Left kidney (tissue), 2 donors: ENCODE results near the gene OPTN. TPM values are rescaled to one million over a fixed set of nuclear protein-coding genes. Genes with fewer than 3 reads are reported as not detected.

Source experiments
- DNase-seq: peaks from one replicate; pipeline ENCODE4 v3.0.0-alpha.2; 2013
- polyA plus RNA-seq: library from polyadenylated mRNA; unstranded; fragments of 120-200 nt; gene quantifications from one replicate; pipeline ENCODE4 v1.2.1, GENCODE V29; 2013; ENCODE audit not compliant: insufficient read length

The OPTN gene
- polyA plus RNA-seq, 1 donor: 36.3 TPM

- DNase-seq: no peak
Measured at GRCh38 chr10:13173616-13174015, 73.7 kb downstream of the OPTN start.

DNA sequence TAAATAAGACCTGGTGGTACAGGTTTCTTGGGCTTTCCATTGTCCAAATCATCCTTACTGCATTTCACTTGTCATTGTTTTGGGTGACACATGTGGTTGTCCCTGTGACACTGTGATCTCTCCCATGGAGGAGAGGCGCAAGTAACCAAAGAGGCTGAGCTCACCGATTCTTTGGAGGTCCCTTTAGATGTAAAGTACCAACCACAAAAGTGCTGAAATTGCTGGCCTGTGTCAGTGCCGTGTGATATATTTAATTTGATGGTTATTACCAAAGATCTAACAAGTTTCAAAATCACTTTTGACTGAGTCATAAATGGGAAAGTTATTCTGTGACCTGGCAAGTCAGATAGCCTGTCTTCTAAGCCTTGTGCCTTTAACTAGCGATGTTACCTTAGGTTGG, 80.8 kb downstream of the OPTN start:
- DNase-seq: no peak

DNA sequence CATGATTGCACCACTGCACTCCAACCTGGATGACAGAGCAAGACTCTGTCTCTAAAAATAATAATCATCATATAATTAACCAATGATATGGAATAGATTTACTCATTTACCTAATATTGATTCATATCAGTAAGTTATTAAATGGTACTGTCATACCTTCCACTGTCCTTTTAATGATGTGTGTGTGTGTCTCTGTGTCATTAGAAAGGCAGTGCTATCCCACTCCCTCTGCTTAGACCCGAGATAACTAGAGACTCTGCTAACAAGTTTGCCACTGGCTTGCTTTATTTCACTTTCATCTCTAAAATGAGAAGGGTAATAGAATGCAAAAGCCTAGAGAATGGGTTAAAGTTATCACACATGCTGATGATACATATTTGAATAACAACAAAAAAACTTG, 82.5 kb downstream of the OPTN start:
- DNase-seq: no peak

DNA sequence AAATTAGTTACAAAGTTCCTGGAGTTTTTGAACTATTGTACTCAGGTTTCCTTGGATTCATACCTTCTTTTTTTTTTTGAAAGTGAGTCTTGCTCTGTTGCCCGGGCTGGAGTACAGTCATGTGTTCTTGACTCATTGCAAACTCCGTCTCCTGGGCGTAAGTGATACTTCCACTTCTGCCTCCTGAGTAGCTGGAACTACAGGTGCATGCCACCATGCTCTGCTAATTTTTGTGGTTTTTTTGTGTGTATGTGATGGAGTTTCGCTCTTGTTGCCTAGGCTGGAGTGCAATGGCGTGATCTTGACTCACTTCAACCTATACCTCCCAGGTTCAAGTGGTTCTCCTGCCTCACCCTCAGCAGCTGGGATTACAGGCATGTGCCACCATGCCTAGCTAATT, 83.7 kb downstream of the OPTN start:
- DNase-seq: no peak

GRCh38 chr10:13184276-13184675, 84.3 kb downstream of the OPTN start:
- DNase-seq: no peak

DNA sequence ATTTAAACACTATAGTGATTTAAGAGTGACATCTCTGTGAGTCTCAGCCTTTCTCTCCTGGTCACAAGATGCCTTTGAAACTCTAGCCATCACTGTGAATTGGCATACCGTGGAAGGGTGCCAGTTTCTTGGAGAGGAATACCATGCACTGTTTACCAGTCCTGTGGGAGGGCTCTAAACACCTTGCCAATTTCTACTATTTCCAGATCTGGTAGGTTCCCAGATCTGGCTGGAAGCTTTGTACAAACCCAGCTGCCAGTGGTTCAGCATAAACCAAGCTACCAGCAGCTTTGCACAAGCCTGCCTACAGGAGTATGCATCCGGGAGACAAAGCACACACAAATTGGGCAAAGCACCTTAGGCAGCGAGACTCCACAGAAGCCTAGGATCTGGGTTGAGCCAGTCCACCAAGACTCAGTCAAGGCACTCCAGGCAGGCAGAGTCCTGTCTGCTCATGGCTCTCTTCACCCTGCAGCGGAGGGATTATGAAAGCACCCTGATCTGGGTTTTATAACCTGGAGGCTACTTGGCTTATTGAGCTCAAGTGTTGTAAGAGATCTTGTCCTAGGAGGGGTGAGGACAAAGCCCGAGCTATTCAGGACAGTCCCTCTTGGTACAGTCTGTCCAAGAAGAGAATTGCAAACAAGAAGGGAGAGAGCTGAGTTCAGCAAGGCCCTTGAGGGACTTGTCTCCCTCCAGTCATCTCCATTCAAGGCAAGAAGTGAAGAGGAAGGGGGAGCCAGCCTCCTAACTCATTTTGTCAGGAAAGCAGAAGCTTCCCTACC, 85.0 kb downstream of the OPTN start:
- DNase-seq: no peak

- DNase-seq: no peak
Measured at GRCh38 chr10:13187135-13187534, 87.2 kb downstream of the OPTN start.

Other genes starting within 250 kb of the OPTN start
- gene CCDC3, start 98.5 kb upstream of the OPTN start, polyA plus RNA-seq: 14.2 TPM
- gene MCM10, start 61.4 kb downstream of the OPTN start, polyA plus RNA-seq: 17.1 TPM
- gene UCMA, start 134.2 kb downstream of the OPTN start, polyA plus RNA-seq: not detected
- 26.4 TPM for gene PHYH, start 199.9 kb downstream of the OPTN start, polyA plus RNA-seq
- gene SEPHS1, start 248.1 kb downstream of the OPTN start, polyA plus RNA-seq: 129 TPM